ENCODE measurements around the gene TMC2.

TMC2 gene

DNA sequence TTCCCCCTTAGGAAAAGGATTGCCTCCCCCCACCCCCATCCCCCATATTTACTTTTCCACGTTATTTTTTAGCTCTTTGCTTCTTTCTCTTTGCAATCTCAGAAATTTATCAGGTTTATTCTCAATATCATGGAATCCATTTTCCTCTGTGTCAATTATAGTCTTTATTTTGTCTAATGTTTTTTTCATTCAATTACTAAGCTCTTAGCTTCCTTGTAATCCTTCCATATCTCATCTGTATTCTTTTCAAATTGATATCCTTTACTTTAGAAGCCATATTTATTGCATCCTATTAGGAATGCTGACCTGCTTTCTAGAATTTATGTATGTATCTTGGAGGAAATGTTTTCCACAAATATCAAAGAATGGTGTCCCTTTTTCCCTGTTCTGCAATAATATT lies 39.3 kb downstream of the TMC2 start:
- DNase-seq (ENCODE audit: low read depth in 1 of 2, low spot score in 1 of 2): no peak

GRCh38 chr20:2576317-2576727 lies 39.9 kb downstream of the TMC2 start:
- DNase-seq (ENCODE audit: low read depth in 1 of 2, low spot score in 1 of 2): no peak

- no peak for DNase-seq (ENCODE audit: low read depth in 1 of 2, low spot score in 1 of 2)
Observed at GRCh38 chr20:2578475-2579192, 42.3 kb downstream of the TMC2 start.

DNA sequence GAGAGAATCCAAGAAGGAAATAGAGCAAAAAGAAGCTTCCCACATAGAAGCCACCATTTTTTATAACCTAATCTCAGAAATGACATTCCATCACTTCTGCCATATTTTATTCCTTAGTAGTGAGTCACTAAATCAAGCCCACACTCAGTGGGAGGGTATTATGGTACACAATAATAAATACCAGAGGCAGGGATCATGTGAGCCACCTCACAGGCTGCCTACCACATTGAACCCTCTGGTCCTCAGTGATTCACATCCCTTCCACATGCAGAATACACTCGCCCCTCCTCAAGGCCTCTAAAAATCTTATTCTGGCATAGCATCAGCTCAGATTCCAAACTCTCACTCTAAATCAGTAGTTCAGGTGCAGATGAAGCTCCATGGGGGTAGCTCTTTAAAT lies 49.4 kb downstream of the TMC2 start:
- DNase-seq (ENCODE audit: low read depth in 1 of 2, low spot score in 1 of 2): no peak

DNA sequence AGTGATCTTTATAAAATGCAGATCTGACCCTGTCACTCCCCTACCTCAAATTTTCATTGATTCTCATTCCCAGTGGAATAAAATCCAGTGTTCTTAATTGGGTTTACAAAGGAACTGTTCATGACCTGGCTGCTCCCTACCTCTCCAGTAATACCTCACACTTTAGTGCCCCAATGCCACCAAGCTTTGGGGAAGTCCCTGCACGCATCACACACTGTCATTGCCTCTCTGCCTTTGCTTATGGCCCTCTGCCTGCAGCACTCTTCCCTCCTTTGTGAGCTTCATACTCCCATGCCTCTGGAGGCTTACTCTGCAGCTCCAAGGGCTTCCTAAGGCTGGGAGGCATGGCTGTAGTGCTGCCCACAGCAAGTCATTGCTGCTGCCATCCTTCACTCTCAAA lies 57.4 kb downstream of the TMC2 start:
- DNase-seq (ENCODE audit: low read depth in 1 of 2, low spot score in 1 of 2): no peak

- DNase-seq (ENCODE audit: low read depth in 1 of 2, low spot score in 1 of 2): no peak
Observed at GRCh38 chr20:2595076-2595475, 58.7 kb downstream of the TMC2 start.

- no peak for DNase-seq (ENCODE audit: low read depth in 1 of 2, low spot score in 1 of 2)
Observed at GRCh38 chr20:2596673-2597279, 60.4 kb downstream of the TMC2 start.

- no peak for DNase-seq (ENCODE audit: low read depth in 1 of 2, low spot score in 1 of 2)
Observed at GRCh38 chr20:2599288-2600006, 63.1 kb downstream of the TMC2 start.

DNA sequence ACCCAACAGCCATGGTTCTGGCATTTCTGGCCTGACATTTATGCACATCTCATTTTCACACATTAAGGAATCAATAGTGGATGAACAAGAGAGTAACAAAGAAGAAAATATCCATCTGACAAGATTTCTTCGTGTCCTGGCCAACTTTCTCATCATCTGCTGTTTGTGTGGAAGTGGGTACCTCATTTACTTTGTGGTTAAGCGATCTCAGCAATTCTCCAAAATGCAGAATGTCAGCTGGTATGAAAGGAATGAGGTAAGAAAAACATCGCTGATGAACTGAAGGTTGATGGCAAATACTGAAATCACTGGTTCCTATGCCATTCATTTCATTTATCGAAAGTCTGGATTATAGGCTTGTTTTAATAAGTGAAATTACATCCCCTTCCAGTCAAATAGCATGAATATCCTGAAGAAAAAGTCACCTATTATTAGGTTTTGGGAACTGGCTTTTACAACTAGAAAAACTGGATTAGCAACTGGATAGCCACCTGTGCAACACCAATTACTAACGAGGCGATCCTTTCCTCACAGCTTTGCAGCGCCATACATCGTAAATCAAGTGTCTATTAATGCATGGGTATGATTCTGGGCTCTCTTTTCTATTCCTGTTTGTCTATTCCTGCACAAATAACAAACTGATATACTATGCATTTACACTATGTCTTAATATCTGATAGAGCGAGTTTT lies 65.8 kb downstream of the TMC2 start:
- no peak for DNase-seq (ENCODE audit: low read depth in 1 of 2, low spot score in 1 of 2)

- DNase-seq (ENCODE audit: low read depth in 1 of 2, low spot score in 1 of 2): no peak
Observed at GRCh38 chr20:2602746-2603145, 66.4 kb downstream of the TMC2 start.

GRCh38 chr20:2603816-2604505 lies 67.6 kb downstream of the TMC2 start:
- no peak for DNase-seq (ENCODE audit: low read depth in 1 of 2, low spot score in 1 of 2)

- DNase-seq (ENCODE audit: low read depth in 1 of 2, low spot score in 1 of 2): no peak
Observed at GRCh38 chr20:2604506-2604835, 68.1 kb downstream of the TMC2 start.

DNA sequence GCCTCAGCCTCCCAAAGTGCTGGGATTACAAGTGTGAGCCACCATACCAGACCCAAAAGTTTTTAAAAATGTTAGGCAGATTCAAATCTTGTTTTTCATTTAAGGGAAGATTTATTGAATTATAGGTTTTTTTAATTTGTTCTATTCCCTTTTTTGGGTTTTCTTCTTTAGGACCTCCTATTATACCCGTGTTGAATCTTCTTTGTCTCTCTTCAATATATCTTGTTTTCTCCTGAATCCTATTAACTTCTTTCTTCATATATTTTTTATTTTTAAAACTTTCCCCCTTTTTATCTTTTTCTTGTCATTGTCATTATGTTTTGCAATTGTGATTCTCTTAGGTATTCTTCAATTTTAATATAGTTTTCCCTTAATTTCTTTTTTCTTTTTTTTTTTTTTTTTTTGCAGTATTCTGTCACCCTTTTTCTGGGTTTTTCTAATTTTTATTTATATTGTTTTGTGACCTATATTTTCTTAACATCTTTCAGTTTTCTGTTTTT lies 70.2 kb downstream of the TMC2 start:
- DNase-seq (ENCODE audit: low read depth in 1 of 2, low spot score in 1 of 2): no peak

GRCh38 chr20:2610326-2610725 lies 74.0 kb downstream of the TMC2 start:
- DNase-seq (ENCODE audit: low read depth in 1 of 2, low spot score in 1 of 2): no peak

DNA sequence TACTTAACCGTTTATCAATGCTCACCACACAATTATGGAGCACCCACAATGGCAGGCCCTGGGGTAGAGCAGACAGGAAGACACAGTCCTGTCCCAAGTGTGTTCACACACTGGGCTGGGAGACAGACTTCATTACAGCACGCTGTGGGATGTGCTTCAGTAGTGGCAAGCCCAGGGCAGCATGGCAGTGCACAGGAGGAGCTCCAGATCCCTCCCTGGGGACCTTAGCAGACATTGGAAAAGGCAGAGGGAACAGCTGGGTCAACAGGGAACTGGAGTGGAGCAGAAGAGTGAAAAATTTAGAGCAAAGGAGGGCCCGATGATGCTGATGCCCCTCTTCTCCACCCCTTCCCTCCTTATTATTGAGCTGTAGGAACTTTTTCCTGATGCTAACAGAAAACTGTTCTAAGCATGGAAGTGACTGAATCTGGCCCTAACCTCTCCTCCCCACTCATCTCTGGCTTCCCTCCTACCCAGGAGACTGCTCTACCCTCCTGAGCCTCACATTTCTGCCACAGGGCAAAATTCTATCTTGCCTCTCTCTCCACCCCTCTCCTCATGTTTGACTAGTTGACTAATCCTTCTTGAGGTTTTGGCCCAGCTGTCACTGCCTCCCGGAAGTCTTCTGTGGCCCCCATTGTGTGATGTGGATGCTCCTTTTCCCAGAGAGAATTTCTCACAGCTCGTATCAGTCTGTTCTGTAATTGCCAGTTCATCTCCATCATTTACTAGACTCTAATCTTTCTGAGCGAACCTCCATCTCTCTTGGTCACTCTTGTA lies 74.8 kb downstream of the TMC2 start:
- no peak for DNase-seq (ENCODE audit: low read depth in 1 of 2, low spot score in 1 of 2)

GRCh38 chr20:2612073-2612472 lies 75.7 kb downstream of the TMC2 start:
- no peak for DNase-seq (ENCODE audit: low read depth in 1 of 2, low spot score in 1 of 2)

DNA sequence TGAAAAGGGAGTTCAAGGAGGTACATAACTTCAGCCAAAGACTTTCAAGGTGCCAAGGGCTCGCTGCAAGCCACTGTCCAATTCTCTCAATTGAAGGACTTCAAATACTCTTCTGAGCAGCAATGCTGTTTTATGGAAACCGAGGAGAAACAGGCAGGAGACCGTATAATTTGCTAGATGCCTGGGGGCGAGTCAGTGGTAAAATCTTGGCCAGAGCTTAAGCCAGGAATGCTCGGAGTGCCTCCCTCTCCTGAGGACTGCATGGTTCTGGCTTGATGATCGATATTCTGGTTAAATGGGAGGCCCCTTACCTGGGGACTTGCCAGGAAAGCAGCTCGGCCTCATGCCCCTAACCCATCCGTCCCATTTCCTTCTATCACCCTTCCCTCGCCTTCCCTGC lies 80.3 kb downstream of the TMC2 start:
- no peak for DNase-seq (ENCODE audit: low read depth in 1 of 2, low spot score in 1 of 2)

GRCh38 chr20:2617099-2617714 lies 80.8 kb downstream of the TMC2 start:
- no peak for DNase-seq (ENCODE audit: low read depth in 1 of 2, low spot score in 1 of 2)

GRCh38 chr20:2618815-2619214 lies 82.4 kb downstream of the TMC2 start:
- DNase-seq (ENCODE audit: low read depth in 1 of 2, low spot score in 1 of 2): no peak

GRCh38 chr20:2619337-2619736 lies 83.0 kb downstream of the TMC2 start:
- DNase-seq (ENCODE audit: low read depth in 1 of 2, low spot score in 1 of 2): no peak
